SK-N-SH (cell line): Measurements from ENCODE around the gene AFMID.

Source experiments
- FOXM1 ChIP-seq: IDR thresholded peaks from 2 replicates; pipeline ENCODE4 v1.4.0; 2012; ENCODE audit warnings: low read depth, mild to moderate bottlenecking
- SIN3A ChIP-seq: IDR thresholded peaks from 2 replicates; pipeline ENCODE4 v1.6.1; 2012; ENCODE audit warnings: low read depth, mild to moderate bottlenecking, low read length, moderate library complexity, borderline replicate concordance
- TF ChIP-seq, protein P1 (sequence below): fragments of 200-600 bp; sonication (generic); IDR thresholded peaks from 2 replicates; pipeline ENCODE4 v1.6.1; 2017; ENCODE audit warnings: antibody characterized with exemption, mild to moderate bottlenecking, moderate library complexity

GRCh38 chr17:78226759-78227454 lies 39.7 kb downstream of the AFMID start:
- TF ChIP-seq FOXM1 (no peak), SIN3A (no peak)
- TF ChIP-seq, protein P1, sequence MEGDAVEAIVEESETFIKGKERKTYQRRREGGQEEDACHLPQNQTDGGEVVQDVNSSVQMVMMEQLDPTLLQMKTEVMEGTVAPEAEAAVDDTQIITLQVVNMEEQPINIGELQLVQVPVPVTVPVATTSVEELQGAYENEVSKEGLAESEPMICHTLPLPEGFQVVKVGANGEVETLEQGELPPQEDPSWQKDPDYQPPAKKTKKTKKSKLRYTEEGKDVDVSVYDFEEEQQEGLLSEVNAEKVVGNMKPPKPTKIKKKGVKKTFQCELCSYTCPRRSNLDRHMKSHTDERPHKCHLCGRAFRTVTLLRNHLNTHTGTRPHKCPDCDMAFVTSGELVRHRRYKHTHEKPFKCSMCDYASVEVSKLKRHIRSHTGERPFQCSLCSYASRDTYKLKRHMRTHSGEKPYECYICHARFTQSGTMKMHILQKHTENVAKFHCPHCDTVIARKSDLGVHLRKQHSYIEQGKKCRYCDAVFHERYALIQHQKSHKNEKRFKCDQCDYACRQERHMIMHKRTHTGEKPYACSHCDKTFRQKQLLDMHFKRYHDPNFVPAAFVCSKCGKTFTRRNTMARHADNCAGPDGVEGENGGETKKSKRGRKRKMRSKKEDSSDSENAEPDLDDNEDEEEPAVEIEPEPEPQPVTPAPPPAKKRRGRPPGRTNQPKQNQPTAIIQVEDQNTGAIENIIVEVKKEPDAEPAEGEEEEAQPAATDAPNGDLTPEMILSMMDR: no peak
